ENCODE data around the gene PRDX2. TPM values are rescaled to one million over a fixed set of nuclear protein-coding genes. Genes with fewer than 3 reads are reported as not detected.

PRDX2 gene
- total and polyA plus RNA-seq, 10 of the 15 experiments (the other 5 are each of a cell fraction or from before 2014, with no cell fraction given) = 93.0 to 812 (median 344) TPM

DNA sequence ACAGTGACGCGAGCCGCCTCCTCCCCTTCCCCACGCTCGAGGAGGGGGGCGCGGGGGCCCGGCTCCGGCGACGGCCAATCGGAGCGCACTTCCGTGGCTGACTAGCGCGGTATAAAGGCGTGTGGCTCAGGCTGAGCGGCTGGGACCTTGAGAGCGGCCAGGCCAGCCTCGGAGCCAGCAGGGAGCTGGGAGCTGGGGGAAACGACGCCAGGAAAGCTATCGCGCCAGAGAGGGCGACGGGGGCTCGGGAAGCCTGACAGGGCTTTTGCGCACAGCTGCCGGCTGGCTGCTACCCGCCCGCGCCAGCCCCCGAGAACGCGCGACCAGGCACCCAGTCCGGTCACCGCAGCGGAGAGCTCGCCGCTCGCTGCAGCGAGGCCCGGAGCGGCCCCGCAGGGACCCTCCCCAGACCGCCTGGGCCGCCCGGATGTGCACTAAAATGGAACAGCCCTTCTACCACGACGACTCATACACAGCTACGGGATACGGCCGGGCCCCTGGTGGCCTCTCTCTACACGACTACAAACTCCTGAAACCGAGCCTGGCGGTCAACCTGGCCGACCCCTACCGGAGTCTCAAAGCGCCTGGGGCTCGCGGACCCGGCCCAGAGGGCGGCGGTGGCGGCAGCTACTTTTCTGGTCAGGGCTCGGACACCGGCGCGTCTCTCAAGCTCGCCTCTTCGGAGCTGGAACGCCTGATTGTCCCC is 10.1 kb downstream of the PRDX2 start, which contains the start of gene JUNB (continued):
- TF ChIP-seq, protein P1, sequence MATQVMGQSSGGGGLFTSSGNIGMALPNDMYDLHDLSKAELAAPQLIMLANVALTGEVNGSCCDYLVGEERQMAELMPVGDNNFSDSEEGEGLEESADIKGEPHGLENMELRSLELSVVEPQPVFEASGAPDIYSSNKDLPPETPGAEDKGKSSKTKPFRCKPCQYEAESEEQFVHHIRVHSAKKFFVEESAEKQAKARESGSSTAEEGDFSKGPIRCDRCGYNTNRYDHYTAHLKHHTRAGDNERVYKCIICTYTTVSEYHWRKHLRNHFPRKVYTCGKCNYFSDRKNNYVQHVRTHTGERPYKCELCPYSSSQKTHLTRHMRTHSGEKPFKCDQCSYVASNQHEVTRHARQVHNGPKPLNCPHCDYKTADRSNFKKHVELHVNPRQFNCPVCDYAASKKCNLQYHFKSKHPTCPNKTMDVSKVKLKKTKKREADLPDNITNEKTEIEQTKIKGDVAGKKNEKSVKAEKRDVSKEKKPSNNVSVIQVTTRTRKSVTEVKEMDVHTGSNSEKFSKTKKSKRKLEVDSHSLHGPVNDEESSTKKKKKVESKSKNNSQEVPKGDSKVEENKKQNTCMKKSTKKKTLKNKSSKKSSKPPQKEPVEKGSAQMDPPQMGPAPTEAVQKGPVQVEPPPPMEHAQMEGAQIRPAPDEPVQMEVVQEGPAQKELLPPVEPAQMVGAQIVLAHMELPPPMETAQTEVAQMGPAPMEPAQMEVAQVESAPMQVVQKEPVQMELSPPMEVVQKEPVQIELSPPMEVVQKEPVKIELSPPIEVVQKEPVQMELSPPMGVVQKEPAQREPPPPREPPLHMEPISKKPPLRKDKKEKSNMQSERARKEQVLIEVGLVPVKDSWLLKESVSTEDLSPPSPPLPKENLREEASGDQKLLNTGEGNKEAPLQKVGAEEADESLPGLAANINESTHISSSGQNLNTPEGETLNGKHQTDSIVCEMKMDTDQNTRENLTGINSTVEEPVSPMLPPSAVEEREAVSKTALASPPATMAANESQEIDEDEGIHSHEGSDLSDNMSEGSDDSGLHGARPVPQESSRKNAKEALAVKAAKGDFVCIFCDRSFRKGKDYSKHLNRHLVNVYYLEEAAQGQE (IDR thresholded peaks at IDR 0.05; ENCODE audit: low read depth, low read length) = peak; percentile 51; the same call in 1 of the 2 replicates
- TF ChIP-seq NBN (IDR thresholded peaks at IDR 0.05) (peak; percentile 93), IKZF2 (IDR thresholded peaks at IDR 0.05) (peak; percentile 48 to 61), POLR2AphosphoS2 (IDR thresholded peaks at IDR 0.05; ENCODE audit: low read depth, low read length) (peak; percentile 100), ZBED1 (IDR thresholded peaks at IDR 0.05; ENCODE audit: borderline replicate concordance) (peak; percentile 97), RB1 (IDR thresholded peaks at IDR 0.05; ENCODE audit: borderline replicate concordance) (peak; percentile 84; the same call in 1 of the 2 replicates), TBL1XR1 (IDR thresholded peaks at IDR 0.05; ENCODE audit: low read depth, low read length) (peak; percentile 90), HDAC6 (IDR thresholded peaks at IDR 0.05; ENCODE audit: unreplicated experiment) (peak; percentile 96), WRNIP1 (IDR thresholded peaks at IDR 0.05; ENCODE audit: borderline replicate concordance, low read depth, low read length) (no peak), SMAD1 (IDR thresholded peaks at IDR 0.05; ENCODE audit: low read depth, partially characterized antibody) (peak; percentile 97), JUNB (IDR thresholded peaks at IDR 0.05) (no peak), ZZZ3 (IDR thresholded peaks at IDR 0.05; ENCODE audit: control insufficient read depth, insufficient read length, low read depth) (no peak), EED (IDR thresholded peaks at IDR 0.05; ENCODE audit: low read depth) (peak; percentile 69)
- TF ChIP-seq, protein P2, sequence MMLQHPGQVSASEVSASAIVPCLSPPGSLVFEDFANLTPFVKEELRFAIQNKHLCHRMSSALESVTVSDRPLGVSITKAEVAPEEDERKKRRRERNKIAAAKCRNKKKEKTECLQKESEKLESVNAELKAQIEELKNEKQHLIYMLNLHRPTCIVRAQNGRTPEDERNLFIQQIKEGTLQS (IDR thresholded peaks at IDR 0.05; ENCODE audit: borderline replicate concordance, extremely low read depth, low read depth, low read length) = no peak
- TF ChIP-seq, protein P3, sequence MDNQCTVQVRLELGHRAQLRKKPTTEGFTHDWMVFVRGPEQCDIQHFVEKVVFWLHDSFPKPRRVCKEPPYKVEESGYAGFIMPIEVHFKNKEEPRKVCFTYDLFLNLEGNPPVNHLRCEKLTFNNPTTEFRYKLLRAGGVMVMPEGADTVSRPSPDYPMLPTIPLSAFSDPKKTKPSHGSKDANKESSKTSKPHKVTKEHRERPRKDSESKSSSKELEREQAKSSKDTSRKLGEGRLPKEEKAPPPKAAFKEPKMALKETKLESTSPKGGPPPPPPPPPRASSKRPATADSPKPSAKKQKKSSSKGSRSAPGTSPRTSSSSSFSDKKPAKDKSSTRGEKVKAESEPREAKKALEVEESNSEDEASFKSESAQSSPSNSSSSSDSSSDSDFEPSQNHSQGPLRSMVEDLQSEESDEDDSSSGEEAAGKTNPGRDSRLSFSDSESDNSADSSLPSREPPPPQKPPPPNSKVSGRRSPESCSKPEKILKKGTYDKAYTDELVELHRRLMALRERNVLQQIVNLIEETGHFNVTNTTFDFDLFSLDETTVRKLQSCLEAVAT (IDR thresholded peaks at IDR 0.05) = peak; percentile 95
- TF ChIP-seq, protein P4, sequence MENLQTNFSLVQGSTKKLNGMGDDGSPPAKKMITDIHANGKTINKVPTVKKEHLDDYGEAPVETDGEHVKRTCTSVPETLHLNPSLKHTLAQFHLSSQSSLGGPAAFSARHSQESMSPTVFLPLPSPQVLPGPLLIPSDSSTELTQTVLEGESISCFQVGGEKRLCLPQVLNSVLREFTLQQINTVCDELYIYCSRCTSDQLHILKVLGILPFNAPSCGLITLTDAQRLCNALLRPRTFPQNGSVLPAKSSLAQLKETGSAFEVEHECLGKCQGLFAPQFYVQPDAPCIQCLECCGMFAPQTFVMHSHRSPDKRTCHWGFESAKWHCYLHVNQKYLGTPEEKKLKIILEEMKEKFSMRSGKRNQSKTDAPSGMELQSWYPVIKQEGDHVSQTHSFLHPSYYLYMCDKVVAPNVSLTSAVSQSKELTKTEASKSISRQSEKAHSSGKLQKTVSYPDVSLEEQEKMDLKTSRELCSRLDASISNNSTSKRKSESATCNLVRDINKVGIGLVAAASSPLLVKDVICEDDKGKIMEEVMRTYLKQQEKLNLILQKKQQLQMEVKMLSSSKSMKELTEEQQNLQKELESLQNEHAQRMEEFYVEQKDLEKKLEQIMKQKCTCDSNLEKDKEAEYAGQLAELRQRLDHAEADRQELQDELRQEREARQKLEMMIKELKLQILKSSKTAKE (IDR thresholded peaks at IDR 0.05; ENCODE audit: low read depth, poor library complexity, severe bottlenecking) = no peak
- TF ChIP-seq, protein P5, sequence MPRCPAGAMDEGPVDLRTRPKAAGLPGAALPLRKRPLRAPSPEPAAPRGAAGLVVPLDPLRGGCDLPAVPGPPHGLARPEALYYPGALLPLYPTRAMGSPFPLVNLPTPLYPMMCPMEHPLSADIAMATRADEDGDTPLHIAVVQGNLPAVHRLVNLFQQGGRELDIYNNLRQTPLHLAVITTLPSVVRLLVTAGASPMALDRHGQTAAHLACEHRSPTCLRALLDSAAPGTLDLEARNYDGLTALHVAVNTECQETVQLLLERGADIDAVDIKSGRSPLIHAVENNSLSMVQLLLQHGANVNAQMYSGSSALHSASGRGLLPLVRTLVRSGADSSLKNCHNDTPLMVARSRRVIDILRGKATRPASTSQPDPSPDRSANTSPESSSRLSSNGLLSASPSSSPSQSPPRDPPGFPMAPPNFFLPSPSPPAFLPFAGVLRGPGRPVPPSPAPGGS (IDR thresholded peaks at IDR 0.05; ENCODE audit: borderline replicate concordance, insufficient read depth, low read depth, low read length, poor library complexity, severe bottlenecking) = peak; percentile 80
- TF ChIP-seq, protein P6, sequence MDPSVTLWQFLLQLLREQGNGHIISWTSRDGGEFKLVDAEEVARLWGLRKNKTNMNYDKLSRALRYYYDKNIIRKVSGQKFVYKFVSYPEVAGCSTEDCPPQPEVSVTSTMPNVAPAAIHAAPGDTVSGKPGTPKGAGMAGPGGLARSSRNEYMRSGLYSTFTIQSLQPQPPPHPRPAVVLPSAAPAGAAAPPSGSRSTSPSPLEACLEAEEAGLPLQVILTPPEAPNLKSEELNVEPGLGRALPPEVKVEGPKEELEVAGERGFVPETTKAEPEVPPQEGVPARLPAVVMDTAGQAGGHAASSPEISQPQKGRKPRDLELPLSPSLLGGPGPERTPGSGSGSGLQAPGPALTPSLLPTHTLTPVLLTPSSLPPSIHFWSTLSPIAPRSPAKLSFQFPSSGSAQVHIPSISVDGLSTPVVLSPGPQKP (IDR thresholded peaks at IDR 0.05; ENCODE audit: low read depth, low read length) = peak; percentile 83
- TF ChIP-seq, protein P7, sequence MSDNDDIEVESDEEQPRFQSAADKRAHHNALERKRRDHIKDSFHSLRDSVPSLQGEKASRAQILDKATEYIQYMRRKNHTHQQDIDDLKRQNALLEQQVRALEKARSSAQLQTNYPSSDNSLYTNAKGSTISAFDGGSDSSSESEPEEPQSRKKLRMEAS (IDR thresholded peaks at IDR 0.05; ENCODE audit: low read depth, low read length) = no peak

All from GM12878 (cell line).